HCT116 (cell line): ENCODE data around the gene RBMS1.

Experiments
- POLR2AphosphoS5 ChIP-seq: IDR thresholded peaks from 2 replicates; pipeline ENCODE4 v1.6.1; 2011; ENCODE audit warnings: mild to moderate bottlenecking, low read depth, low read length, moderate library complexity
- TF ChIP-seq, protein P1 (sequence below), 3 experiments: fragments of 200-600 bp in 1 of 3; sonication (generic) in 1 of 3; IDR thresholded peaks in 2 of 3; conservative IDR thresholded peaks in 1 of 3; 2 replicates each; pipeline ENCODE4 v1.5.1; 2012 to 2017; ENCODE audit warnings: low read depth in 2 of 3, low read length in 2 of 3, antibody characterized with exemption in 1 of 3, borderline replicate concordance in 1 of 3, control low read depth in 1 of 3, mild to moderate bottlenecking in 1 of 3, mixed read lengths in 1 of 3, mixed run types in 1 of 3, moderate library complexity in 1 of 3; ENCODE audit not compliant: insufficient read depth in 1 of 3
- TF ChIP-seq, protein P2 (sequence below): IDR thresholded peaks from 2 replicates; pipeline ENCODE4 v1.6.1; 2012; ENCODE audit warnings: low read depth

DNA sequence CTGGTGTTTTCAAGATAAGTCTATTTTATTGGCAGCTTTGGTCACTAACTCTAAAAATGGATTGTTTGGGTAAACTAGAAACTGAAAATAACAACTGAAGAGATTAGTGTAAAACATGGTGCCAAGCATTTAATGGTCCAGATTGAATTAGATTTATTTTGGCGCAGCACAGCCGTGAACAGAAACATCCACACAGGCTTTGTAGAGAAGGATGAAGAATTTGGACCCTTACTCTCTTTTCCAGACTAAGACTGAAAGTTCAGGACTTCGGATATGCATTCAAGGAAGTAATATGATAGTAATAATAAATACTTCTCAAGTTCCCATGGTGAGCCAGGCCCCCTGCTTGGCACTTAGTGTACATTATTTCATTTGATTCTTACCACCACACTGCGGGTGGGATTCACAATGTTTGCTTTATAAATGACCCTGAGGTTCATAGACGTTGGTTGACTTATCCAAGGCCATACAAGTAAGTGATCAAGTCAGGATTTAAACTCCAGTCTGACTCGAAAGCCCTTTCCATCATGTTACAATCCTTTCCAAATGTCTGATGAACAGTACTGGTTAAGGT is 239.3 kb downstream of the RBMS1 start:
- TF ChIP-seq, protein P1, sequence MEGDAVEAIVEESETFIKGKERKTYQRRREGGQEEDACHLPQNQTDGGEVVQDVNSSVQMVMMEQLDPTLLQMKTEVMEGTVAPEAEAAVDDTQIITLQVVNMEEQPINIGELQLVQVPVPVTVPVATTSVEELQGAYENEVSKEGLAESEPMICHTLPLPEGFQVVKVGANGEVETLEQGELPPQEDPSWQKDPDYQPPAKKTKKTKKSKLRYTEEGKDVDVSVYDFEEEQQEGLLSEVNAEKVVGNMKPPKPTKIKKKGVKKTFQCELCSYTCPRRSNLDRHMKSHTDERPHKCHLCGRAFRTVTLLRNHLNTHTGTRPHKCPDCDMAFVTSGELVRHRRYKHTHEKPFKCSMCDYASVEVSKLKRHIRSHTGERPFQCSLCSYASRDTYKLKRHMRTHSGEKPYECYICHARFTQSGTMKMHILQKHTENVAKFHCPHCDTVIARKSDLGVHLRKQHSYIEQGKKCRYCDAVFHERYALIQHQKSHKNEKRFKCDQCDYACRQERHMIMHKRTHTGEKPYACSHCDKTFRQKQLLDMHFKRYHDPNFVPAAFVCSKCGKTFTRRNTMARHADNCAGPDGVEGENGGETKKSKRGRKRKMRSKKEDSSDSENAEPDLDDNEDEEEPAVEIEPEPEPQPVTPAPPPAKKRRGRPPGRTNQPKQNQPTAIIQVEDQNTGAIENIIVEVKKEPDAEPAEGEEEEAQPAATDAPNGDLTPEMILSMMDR (IDR thresholded peaks at IDR 0.05 in 2 of 3, conservative IDR thresholded peaks at IDR 0.05 in 1 of 3; ENCODE audit: borderline replicate concordance in 1 of 3, insufficient read depth in 1 of 3, low read depth in 2 of 3, low read length in 2 of 3): no peak
- TF ChIP-seq, protein P2, sequence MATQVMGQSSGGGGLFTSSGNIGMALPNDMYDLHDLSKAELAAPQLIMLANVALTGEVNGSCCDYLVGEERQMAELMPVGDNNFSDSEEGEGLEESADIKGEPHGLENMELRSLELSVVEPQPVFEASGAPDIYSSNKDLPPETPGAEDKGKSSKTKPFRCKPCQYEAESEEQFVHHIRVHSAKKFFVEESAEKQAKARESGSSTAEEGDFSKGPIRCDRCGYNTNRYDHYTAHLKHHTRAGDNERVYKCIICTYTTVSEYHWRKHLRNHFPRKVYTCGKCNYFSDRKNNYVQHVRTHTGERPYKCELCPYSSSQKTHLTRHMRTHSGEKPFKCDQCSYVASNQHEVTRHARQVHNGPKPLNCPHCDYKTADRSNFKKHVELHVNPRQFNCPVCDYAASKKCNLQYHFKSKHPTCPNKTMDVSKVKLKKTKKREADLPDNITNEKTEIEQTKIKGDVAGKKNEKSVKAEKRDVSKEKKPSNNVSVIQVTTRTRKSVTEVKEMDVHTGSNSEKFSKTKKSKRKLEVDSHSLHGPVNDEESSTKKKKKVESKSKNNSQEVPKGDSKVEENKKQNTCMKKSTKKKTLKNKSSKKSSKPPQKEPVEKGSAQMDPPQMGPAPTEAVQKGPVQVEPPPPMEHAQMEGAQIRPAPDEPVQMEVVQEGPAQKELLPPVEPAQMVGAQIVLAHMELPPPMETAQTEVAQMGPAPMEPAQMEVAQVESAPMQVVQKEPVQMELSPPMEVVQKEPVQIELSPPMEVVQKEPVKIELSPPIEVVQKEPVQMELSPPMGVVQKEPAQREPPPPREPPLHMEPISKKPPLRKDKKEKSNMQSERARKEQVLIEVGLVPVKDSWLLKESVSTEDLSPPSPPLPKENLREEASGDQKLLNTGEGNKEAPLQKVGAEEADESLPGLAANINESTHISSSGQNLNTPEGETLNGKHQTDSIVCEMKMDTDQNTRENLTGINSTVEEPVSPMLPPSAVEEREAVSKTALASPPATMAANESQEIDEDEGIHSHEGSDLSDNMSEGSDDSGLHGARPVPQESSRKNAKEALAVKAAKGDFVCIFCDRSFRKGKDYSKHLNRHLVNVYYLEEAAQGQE: no peak
- no peak for TF ChIP-seq POLR2AphosphoS5
